PC-3 (cell line): Measurements from ENCODE around the gene KLF16.

Source experiments
- CTCF ChIP-seq: fragments of 300-600 bp; sonication (generic); conservative IDR thresholded peaks from 2 replicates; pipeline ENCODE4 v1.5.1; 2017; ENCODE audit warnings: antibody characterized with exemption, low read depth, mild to moderate bottlenecking, low read length
- EZH2 ChIP-seq: fragments of 300-600 bp; sonication (generic); IDR thresholded peaks from one replicate; pipeline ENCODE4 v1.6.1; 2017; ENCODE audit warnings: antibody characterized with exemption, mild to moderate bottlenecking, low read length; ENCODE audit not compliant: unreplicated experiment
- EZH2phosphoT487 ChIP-seq: fragments of 300-600 bp; sonication (generic); IDR thresholded peaks from 2 replicates; pipeline ENCODE4 v1.6.1; 2018; ENCODE audit warnings: mild to moderate bottlenecking, antibody characterized with exemption, low read length, borderline replicate concordance

- TF ChIP-seq EZH2 (no peak), CTCF (no peak), EZH2phosphoT487 (no peak)
Observed at GRCh38 chr19:1865172-1866010, 2.0 kb upstream of the KLF16 start.
